GM21515 (cell line): Measurements from ENCODE around the gene DIABLO.
"Not testable (repeated sequence)": the region's sequence is repeated elsewhere in the genome, so short reads cannot be mapped to it uniquely, and the experiment has no call there.

Experiments
- ATAC-seq: cut with Tn5 transposase; IDR thresholded peaks from one replicate; pipeline ENCODE4 v1.9.1; 2021; ENCODE audit not compliant: unreplicated experiment

Gene DIABLO

GRCh38 chr12:122215771-122216170 lies 10.1 kb downstream of the DIABLO start:
- ATAC-seq = no peak

GRCh38 chr12:122208073-122208820 lies 17.6 kb downstream of the DIABLO start:
- ATAC-seq = no peak

GRCh38 chr12:122207391-122207790 lies 18.5 kb downstream of the DIABLO start:
- ATAC-seq = no peak

DNA sequence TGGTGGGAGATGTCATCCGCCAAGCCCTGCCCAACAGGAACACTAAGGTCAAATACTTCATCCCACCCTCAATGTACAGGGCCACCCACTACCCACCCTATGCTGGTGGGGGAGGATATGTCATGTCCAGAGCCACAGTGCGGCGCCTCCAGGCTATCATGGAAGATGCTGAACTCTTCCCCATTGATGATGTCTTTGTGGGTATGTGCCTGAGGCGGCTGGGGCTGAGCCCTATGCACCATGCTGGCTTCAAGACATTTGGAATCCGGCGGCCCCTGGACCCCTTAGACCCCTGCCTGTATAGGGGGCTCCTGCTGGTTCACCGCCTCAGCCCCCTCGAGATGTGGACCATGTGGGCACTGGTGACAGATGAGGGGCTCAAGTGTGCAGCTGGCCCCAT lies 18.9 kb downstream of the DIABLO start:
- ATAC-seq = no peak

DNA sequence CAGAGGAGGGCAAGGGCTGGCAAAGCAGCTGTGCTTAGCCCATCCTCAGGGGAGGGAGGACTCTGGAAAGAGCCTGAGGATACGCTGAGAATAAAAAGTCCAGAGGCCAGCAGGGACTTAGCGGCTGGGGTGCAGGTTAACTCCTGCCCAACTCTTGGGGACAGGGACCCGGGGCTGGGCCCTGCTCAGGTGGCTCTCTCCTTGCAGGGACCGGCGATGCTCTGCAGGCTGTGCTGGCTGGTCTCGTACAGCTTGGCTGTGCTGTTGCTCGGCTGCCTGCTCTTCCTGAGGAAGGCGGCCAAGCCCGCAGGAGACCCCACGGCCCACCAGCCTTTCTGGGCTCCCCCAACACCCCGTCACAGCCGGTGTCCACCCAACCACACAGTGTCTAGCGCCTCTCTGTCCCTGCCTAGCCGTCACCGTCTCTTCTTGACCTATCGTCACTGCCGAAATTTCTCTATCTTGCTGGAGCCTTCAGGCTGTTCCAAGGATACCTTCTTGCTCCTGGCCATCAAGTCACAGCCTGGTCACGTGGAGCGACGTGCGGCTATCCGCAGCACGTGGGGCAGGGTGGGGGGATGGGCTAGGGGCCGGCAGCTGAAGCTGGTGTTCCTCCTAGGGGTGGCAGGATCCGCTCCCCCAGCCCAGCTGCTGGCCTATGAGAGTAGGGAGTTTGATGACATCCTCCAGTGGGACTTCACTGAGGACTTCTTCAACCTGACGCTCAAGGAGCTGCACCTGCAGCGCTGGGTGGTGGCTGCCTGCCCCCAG lies 19.6 kb downstream of the DIABLO start:
- ATAC-seq = no peak

GRCh38 chr12:122205053-122205925 lies 20.6 kb downstream of the DIABLO start:
- no peak for ATAC-seq

GRCh38 chr12:122204167-122205052 lies 21.4 kb downstream of the DIABLO start:
- ATAC-seq = peak; percentile 28

DNA sequence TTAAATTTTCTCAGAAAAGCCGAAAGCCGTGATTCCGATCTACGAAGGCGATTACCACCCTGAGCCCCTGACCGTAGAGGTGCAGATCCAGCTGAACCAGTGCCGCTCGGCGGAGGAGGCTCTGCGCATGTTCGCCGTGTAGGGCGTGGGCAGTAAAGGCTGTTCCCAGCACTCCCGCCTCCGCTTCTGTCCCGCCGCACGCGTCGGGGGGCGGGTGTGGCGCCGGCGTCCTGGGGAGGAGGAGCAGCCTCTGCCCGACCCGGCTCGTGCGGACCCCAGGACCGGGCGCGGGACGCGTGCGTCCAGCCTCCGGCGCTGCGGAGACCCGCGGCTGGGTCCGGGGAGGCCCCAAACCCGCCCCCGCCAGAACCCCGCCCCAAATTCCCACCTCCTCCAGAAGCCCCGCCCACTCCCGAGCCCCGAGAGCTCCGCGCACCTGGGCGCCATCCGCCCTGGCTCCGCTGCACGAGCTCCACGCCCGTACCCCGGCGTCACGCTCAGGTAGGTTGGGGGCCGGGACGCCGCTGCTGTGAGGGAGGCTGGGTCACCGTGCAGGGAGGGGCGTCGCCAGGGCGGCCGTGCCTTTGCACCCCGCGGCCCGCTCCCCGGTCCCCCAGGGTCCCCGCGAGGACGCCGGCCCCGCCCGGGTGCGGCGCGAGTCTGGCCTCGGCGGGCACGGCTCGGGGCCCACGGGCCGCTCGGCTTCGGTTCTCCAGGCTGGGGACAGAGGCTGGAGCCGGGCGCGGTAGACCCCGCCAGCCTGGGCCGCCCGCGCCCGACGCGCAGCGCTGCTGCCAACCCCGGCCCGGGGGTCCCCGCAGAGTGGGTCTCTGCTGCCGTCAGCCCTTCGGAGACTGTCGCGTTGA lies 22.3 kb downstream of the DIABLO start, which contains the start of gene B3GNT4:
Gene B3GNT4 (plus strand): TSS at position 409 of the 866 bp plus-strand sequence. CDS start 910 bp downstream, outside the sequence.
- ATAC-seq = peak; percentile 50

DNA sequence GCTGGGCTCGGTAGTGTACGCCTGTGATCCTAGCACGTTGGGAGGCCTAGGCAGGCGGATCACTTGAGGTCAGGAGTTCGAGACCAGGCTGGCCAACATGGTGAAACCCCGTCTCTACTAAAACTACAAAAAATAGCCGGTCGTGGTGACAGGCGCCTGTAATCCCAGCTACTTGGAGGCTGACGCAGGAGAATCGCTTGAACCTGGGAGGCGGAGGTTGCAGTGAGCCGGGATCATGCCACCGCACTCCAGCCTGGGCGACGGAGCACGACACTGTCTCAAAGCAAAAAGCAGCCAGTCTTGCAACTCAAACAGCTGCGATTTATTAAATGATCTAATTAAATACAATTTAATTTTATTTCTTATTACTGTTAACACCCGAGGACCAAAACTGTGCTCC lies 23.0 kb downstream of the DIABLO start:
- not testable (repeated sequence) for ATAC-seq

DNA sequence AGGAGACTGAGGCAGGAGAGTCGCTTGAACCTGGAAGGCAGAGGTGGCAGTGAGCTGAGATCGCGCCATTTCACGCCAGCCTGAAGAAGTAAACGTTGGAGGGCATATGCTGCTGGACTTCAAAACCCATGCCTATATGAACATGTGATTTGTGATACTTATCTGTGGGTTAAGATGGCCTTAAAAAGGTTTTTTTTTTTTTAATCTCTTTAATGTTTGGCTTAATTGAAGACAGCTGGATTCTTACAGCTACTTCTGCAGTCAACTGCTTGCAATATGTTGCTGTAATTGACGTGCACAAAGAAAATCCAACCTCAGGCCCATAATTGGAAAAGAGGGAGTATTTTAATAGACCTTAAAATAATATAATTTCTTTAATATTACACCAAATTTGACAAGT lies 23.8 kb downstream of the DIABLO start:
- ATAC-seq = no peak

GRCh38 chr12:122201381-122201780 lies 24.5 kb downstream of the DIABLO start:
- ATAC-seq = no peak

DNA sequence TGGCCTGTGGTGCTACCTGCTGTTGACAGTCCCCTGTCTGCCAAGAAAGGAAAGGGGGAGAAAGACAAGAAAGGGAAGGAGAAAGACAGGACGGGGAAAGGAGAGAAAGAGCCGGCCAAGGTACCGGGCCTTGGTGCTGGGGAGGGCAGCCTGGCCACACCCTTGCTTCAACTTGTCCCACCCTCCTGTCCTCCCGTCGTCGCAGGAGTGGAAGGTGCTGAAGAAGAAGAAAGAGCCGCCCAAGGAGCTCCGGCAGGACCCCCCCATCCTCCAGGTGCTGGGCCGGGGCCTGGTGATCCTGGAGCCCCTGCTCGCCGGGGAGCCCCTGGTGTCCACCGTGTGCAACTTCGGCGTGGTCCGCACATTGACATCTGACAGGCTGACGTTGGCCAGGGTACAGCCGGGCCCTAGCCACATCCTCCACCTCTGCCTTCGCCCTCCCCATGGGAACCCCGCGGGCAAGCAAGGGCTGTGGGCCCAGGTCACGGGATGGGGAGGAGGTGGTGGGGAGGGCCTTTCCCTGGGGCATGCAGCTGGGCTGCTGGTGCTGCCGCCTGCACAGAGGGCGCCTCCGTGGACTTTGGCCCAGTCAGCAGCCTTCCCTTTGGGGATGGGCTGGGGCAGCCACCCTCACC lies 25.2 kb downstream of the DIABLO start:
- ATAC-seq = no peak

DNA sequence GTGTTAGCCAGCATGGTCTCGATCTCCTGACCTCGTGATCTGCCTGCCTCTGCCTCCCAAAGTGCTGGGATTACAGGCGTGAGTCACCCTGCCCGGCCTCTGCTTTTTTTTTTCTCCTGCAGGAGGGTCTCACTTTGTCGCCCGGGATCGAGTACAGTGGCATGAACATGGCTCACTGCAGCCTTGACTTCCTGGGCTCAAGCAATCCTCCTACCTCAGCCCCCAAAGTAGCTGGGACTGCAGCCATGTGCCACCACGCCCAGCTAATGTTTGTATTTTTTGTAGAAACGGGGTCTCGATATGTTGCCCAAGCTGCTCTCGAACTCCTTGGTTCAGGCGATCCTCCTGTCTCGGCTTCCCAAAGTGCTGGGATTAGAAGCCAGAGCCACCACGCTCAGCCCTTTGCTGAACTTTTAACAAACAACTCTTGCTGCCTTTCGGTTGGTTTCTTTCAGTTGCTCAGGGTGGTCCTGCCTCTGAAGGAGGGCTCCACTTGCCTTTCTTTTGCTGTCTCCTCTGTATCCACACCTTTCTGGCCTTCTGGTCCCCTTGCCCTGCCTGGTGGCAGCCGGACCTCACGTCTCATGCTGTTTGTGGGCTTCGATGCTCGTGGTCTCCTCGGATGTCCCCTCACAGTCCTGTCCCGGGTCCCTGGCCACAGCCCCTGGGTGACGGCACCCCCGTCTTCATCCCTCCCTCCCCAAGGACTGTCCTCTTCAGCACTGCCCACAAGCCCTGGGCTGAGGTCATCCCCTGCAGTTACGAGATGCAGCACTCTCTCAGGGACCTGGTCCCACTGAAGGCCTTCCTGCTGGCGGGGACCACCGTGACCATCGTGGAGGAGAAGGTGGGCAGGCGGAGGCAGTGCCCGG lies 26.1 kb downstream of the DIABLO start:
- no peak for ATAC-seq

GRCh38 chr12:122197612-122197966 lies 28.3 kb downstream of the DIABLO start:
- no peak for ATAC-seq

DNA sequence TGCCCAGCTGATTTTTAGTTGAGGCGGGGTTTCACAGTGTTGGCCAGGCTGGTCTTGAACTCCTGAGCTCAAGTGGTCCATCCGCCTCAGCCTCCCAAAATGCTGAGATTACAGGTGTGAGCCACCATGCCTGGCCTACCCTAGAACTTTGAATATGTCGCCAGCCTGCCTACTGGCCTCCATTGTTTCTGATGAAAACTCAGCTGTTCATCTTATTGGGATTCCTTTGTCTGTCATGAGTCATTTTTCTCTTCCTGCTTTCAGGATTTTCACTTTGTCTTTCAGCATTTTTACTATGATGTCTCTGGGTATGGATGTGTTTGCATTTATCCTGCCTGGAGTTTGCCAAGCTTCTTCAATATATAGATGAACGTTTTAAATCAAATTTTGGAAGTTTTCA lies 30.4 kb downstream of the DIABLO start:
- no peak for ATAC-seq

- ATAC-seq = no peak
These were observed 31.0 kb downstream of the DIABLO start for GRCh38 chr12:122194804-122195203.

GRCh38 chr12:122192441-122192840 lies 33.4 kb downstream of the DIABLO start:
- no peak for ATAC-seq
